ENCODE results near the gene PIK3C2G.
"Not testable (repeated sequence)": the region's sequence is repeated elsewhere in the genome, so short reads cannot be mapped to it uniquely, and the experiment has no call there.

PIK3C2G gene

DNA sequence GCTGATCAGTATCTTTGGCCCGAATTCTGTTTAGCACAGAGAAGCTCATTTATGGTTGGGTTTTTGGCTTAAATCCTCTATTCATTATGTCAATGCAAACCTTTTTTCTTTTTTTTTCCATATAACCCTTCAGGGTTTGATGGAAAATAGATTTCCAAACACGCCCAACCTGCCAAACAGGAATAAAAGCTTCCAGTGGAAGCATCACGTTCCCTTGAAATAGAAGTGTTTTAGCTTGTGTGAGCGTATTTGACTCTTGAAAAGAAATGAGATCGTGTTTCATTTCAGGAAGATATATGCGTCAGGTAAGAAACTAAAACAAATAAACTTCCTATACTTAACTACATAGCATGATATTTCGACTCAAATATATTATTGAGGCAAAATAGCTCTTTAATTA, at the start of gene PIK3C2G:
TSS of gene PIK3C2G (plus strand) at position 246 of the 400 bp plus-strand sequence. CDS start 20,564 bp downstream, outside the sequence.
- no peak for DNase-seq

- DNase-seq: no peak
Observed at GRCh38 chr12:18217966-18218365, 43.4 kb upstream of the PIK3C2G start.

DNA sequence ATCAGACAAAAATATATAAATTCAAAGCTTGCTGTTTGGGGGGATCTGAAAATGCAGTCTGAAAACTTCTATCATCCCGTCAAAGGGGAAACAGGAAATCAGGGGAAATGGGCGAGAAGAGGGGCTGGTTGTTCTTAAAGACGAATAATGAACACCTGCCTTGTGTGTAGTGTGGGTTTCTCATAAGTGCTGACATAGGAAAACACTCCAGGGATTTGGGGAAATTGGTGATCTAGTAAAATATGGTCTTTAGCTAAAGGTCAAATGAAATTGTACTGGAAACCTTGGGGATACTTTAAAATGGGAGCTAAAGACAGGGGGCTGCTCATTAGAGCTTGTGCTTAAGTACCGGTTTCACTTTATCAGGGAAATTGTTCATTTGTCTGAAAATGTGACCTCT, 39.6 kb upstream of the PIK3C2G start:
- no peak for DNase-seq

DNA sequence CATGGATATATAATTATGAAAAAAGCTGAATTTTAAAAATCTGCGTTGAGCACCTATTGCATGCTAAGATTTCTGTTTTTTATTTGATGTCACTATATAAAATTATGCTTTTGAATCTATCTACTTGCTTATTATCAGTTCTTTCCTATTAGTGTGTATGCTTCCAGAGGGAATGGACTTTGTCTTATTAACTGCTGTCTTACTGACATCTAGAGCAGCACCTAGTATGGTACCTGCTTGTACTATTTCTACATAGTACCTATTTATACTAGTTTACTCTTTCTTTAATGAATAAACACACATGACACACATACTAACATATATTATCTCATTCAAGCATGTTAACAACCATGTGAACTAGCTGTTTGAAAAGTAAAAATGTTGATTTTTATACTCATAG, 38.6 kb upstream of the PIK3C2G start:
- DNase-seq: no peak

GRCh38 chr12:18224745-18225144, 36.6 kb upstream of the PIK3C2G start:
- DNase-seq: peak; percentile 8 to 37

GRCh38 chr12:18239526-18239925, 21.8 kb upstream of the PIK3C2G start:
- peak; percentile 7 to 21 for DNase-seq

DNA sequence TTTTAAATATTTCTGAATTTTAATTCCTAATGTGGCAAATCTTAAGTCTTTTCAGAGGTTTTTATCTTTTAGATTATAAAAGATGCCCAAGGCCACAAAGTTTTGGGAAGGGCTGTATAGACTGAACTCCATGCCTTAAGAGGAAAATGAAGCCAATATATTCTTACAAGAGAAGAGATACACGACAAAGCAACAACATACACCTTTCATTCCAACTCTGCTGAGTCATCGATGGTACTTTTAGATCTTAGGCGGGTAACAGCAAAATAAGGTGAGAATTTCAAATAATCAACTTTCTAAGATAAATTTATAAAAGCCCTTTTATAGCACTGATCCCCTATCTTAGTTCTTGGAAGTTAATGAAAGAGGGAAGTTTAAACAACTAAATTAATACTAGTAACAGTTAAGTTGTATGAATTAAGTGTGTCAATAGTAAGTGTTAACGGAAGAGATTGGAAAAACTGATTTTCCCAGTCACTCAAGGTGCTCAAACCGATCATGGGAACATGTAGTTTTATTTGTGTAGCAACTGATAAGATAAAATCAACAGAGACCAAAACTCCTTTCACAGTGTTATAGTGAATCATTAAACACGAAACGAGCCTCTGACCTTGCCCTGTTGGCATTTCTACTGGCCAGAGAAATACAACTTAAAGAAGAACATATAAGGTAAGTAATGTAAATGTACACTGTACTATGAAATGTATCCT, 18.8 kb upstream of the PIK3C2G start:
- DNase-seq: no peak

- no peak for DNase-seq
Observed at GRCh38 chr12:18243238-18243637, 18.1 kb upstream of the PIK3C2G start.

GRCh38 chr12:18246066-18246465, 15.3 kb upstream of the PIK3C2G start:
- no peak for DNase-seq

DNA sequence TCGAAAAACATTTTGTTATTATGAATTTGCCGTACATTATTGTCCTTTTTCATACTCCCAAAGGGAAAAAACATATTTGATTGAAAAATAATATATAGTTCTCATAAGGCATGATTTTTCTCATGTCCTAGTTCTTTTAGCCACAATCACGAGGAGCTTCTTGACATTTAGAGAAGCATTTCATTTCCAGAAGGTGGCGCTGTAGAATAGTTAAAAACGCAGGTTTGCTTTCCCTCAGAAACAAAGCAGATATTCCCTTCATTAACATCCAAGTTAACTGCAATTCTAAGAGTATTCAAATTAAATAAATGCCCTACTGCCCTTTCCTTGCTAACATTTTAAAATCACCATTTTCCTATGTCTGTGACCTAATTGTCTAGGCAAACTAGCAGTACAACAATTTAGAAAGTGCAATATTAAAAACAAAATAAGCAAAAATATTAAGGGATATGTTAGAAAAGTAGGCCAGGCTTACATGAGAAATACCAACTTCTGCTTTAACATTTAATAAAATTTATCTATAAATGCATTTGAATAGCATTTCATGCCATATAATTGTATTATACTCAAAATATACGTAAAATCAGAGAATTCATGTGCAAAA, 10.9 kb upstream of the PIK3C2G start:
- DNase-seq: peak; percentile 20 to 54

GRCh38 chr12:18254081-18254480, 7.2 kb upstream of the PIK3C2G start:
- no peak for DNase-seq

- not testable (repeated sequence) for DNase-seq
Observed at GRCh38 chr12:18255004-18255403, 6.3 kb upstream of the PIK3C2G start.

- DNase-seq: no peak
Observed at GRCh38 chr12:18257251-18257650, 4.1 kb upstream of the PIK3C2G start.

GRCh38 chr12:18258929-18259328, 2.4 kb upstream of the PIK3C2G start:
- DNase-seq: no peak

DNA sequence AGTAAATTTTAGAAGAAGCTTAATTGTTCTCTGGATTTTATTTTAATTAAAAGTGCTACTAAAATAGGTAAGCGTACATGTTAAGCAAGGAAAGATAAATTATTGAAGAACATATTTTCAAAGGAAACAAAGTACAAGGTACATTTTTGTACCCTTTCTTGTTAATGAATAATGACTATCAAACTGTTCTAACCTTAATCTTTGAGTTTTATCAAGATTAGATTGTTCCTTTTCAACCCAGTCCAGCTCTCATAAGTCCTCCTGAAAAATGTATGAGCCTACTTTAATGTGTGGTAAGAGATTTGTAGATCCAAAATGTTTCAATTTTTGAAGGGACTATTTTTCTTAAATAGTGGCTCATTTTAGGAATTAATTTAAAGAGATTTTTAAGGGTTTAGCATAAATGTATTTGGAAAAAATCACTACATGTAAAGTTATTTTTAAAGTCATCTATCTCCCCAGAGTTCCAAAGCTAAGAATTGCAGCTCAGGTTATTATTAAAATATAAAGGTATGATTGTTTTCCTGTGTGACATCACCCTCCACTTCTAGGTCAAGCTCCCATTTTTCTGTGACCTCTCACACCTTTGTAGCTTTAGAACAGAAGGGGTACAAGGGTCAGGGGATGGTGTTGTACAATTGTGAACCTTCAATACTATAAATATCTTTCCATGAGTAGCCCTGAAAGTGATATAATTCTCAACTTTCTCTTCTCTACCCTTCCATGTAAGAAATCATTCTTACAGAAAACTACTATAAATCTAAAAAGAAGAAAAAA, 1.2 kb upstream of the PIK3C2G start:
- DNase-seq: no peak

DNA sequence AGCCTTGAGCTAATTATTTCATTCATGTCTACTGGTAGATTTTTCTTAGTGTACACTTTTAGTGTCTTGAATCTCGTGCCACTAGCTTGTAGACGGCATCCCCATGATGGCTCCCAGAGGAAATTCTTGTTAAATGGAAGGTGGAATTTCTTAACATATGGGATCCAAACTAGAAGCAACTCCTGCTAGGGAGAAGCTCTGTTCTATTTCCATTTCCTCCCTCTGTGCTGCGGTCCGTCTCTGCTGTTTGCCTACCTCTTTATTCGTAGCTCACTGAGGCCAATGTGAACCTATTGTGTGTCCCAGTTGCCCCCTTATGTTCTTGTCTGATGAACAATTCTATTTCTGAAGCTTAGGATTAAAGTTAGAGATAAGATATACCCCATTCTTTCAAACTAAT, 588 bp downstream of the PIK3C2G start:
- DNase-seq: no peak

DNA sequence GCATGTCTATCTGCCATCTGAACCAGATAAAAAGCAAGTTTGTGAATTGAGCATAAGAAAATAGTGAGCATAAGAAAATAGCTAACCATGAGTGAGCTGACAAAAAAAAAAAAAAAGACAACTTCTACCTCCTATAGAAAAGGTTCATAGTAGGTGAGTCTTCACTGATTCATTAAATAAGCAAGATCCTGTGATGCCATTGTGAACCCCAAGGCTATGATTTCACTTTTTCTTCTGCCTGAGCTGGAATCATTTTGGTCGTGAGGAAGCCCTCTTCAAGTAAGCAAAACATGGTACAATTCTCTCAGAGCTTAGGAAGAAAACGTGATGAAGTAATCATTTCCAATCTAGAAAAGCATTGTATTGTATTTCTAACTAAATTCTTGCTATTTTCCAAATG, 1.2 kb downstream of the PIK3C2G start:
- no peak for DNase-seq

- DNase-seq: no peak
Observed at GRCh38 chr12:18264581-18265075, 3.3 kb downstream of the PIK3C2G start.

- DNase-seq: no peak
Observed at GRCh38 chr12:18267427-18268099, 6.2 kb downstream of the PIK3C2G start.

GRCh38 chr12:18270958-18271460, 9.7 kb downstream of the PIK3C2G start:
- no peak for DNase-seq

DNA sequence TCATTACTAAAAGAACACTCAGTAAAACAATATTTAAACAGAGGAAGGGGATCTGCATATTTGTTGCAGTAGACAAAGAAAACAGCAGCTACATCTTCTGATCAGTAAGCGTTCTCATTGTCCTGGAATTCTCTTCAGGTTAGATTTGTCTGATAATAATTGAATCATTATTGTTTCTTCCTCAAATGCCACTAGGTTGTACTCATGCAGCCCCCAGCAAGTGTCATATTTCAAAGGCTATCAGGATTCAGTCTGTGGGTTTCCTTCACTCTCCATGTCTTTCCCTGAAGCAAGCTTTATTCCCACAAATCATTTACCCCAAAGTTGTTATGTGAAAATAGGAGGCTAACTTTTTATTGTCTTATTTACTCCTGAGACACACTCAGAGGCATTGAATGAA, 14.7 kb downstream of the PIK3C2G start:
- no peak for DNase-seq

DNA sequence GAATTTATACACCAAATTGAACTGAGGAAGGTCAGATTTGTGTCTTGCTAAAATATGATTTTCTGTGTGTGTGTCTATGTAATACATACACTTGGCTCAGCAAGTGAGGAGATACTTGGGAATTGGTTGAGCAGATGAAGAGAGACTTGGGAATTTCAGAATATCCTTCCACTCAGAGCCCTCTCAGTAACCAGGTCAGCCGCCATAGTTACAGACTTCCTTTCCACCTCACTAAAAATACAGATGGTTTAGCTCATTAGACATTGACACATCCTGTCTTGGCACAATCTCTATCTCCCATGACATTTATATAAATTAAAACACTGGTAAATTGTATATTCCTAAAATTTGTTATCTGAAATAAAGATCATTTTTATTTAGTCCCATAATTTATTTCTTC, 15.9 kb downstream of the PIK3C2G start:
- DNase-seq: no peak

DNA sequence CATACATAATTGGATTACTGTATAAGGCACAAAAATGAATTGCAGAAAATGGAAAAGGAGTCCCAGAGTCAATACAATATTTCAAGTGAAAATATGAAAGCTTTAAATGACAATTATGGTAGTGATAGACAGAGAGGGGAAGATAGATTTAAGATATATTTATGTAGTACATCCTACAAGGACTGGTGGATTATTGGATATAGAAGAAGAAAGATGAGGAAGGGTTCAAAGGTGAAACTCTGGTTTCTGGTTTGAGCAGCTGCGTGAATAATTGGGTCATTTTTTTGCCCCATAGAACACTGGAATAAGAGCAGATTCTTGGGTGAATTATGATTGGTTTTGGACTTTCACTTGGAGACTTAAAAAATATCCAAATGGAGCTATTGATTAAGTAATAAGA, 19.4 kb downstream of the PIK3C2G start:
- DNase-seq: no peak

All from inflammatory macrophage treated with lipopolysaccharide for 1 hour (primary cell).